Fibroblast of lung (primary cell): ENCODE data around the gene TNFSF8. TPM values are rescaled to one million over a fixed set of nuclear protein-coding genes. Genes with fewer than 3 reads are reported as not detected.

Source experiments
- DNase-seq, 2 donors: peaks; one replicate each; pipeline versions ENCODE4 v3.0.0 to v3.0.0-alpha.2; 2010; ENCODE audit warnings: low read depth in 2 of 2
- H2AFZ ChIP-seq: 2 replicates; pipeline ENCODE4 v1.5.1; 2012; ENCODE audit warnings: low read length, control low read depth, inconsistent platforms
- H3K27ac ChIP-seq: 2 replicates; pipeline ENCODE4 v1.5.1; 2011; ENCODE audit warnings: low read length, control low read depth; ENCODE audit not compliant: insufficient read depth
- H3K27me3 ChIP-seq: 2 replicates; pipeline ENCODE4 v1.5.1; 2011; ENCODE audit warnings: mild to moderate bottlenecking, low read length; ENCODE audit not compliant: control insufficient read depth, insufficient read depth
- H3K36me3 ChIP-seq: 2 replicates; pipeline ENCODE4 v1.5.1; 2011; ENCODE audit warnings: low read length; ENCODE audit not compliant: control insufficient read depth, insufficient read depth
- H3K4me1 ChIP-seq: 2 replicates; pipeline ENCODE4 v1.5.1; 2011; ENCODE audit warnings: low read length; ENCODE audit not compliant: control insufficient read depth, insufficient read depth; ENCODE audit errors: extremely low read depth
- H3K4me2 ChIP-seq: 2 replicates; pipeline ENCODE4 v1.5.1; 2011; ENCODE audit warnings: low read length, control low read depth; ENCODE audit not compliant: insufficient read depth; ENCODE audit errors: extremely low read depth
- H3K4me3 ChIP-seq, 4 experiments: fragments of 200-600 bp in 1 of 4; sonication (generic) in 1 of 4; replicated peaks in 1 of 4; 2 replicates each; pipeline ENCODE4 v1.5.1; 2011 to 2016; ENCODE audit warnings: low read length in 4 of 4, low read depth in 3 of 4, mild to moderate bottlenecking in 3 of 4, control low read depth in 2 of 4, inconsistent platforms in 1 of 4, mixed read lengths in 1 of 4; ENCODE audit not compliant: insufficient read depth in 1 of 4; ENCODE audit errors: control extremely low read depth in 1 of 4
- H3K79me2 ChIP-seq: 2 replicates; pipeline ENCODE4 v1.5.1; 2012; ENCODE audit warnings: mild to moderate bottlenecking, low read length, inconsistent platforms; ENCODE audit not compliant: control insufficient read depth, insufficient read depth
- H3K9ac ChIP-seq: 2 replicates; pipeline ENCODE4 v1.5.1; 2011; ENCODE audit warnings: mild to moderate bottlenecking, low read length, control low read depth; ENCODE audit not compliant: insufficient read depth
- H3K9me3 ChIP-seq: 2 replicates; pipeline ENCODE4 v1.5.1; 2012; ENCODE audit warnings: low read depth, low read length; ENCODE audit not compliant: control insufficient read depth, insufficient read depth
- H4K20me1 ChIP-seq: 2 replicates; pipeline ENCODE4 v1.5.1; 2011; ENCODE audit warnings: low read length; ENCODE audit not compliant: control insufficient read depth, insufficient read depth; ENCODE audit errors: extremely low read depth
- EZH2 ChIP-seq: IDR thresholded peaks from 2 replicates; pipeline ENCODE4 v1.5.1; 2012; ENCODE audit warnings: low read length, control low read depth, mild to moderate bottlenecking; ENCODE audit errors: missing control alignments
- polyA plus RNA-seq, 2 donors: library from polyadenylated mRNA; depleted of rRNA in 1 of 2; stranded (reverse) in 1 of 2; unstranded in 1 of 2; fragments of >200 nt; gene quantifications; 2 replicates each; pipeline ENCODE4 v1.2.1, GENCODE V29; 2011 to 2012; ENCODE audit warnings: missing spikeins in 1 of 2
- total RNA-seq: library from RNA; depleted of rRNA; stranded (reverse); fragments of >200 nt; gene quantifications from 2 replicates; pipeline ENCODE4 v1.2.1, GENCODE V29; 2014
- TF ChIP-seq, protein P1 (sequence below), 2 donors: IDR thresholded peaks in 1 of 2; conservative IDR thresholded peaks in 1 of 2; 1 replicate in 1 of 2; 2 replicates in 1 of 2; pipeline ENCODE4 v1.5.1; 2011 to 2012; ENCODE audit warnings: low read length in 2 of 2, control low read depth in 1 of 2, inconsistent platforms in 1 of 2, low read depth in 1 of 2, mild to moderate bottlenecking in 1 of 2

TNFSF8 gene
- total and polyA plus RNA-seq, 2 donors (not counting 1 experiment from before 2014, with no cell fraction given): not detected

GRCh38 chr9:114913217-114913616, 17.2 kb downstream of the TNFSF8 start:
- Histone ChIP-seq H3K27me3 (no peaks in the 10 kb centered on the region), H3K4me2 (no peak overlapping the region), H3K36me3 (no peaks in the 10 kb centered on the region), H3K9me3 (no peaks in the 10 kb centered on the region), H3K4me1 (no peaks in the 10 kb centered on the region), H4K20me1 (no peaks in the 10 kb centered on the region), H3K79me2 (no peaks in the 10 kb centered on the region), H3K27ac (no peak overlapping the region), H2AFZ (no peak overlapping the region), H3K4me3 (no peak overlapping the region), H3K9ac (no peak overlapping the region)
- no peak for TF ChIP-seq EZH2
- TF ChIP-seq, protein P1, sequence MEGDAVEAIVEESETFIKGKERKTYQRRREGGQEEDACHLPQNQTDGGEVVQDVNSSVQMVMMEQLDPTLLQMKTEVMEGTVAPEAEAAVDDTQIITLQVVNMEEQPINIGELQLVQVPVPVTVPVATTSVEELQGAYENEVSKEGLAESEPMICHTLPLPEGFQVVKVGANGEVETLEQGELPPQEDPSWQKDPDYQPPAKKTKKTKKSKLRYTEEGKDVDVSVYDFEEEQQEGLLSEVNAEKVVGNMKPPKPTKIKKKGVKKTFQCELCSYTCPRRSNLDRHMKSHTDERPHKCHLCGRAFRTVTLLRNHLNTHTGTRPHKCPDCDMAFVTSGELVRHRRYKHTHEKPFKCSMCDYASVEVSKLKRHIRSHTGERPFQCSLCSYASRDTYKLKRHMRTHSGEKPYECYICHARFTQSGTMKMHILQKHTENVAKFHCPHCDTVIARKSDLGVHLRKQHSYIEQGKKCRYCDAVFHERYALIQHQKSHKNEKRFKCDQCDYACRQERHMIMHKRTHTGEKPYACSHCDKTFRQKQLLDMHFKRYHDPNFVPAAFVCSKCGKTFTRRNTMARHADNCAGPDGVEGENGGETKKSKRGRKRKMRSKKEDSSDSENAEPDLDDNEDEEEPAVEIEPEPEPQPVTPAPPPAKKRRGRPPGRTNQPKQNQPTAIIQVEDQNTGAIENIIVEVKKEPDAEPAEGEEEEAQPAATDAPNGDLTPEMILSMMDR (conservative IDR thresholded peaks at IDR 0.05 in 1 of 2, IDR thresholded peaks at IDR 0.05 in 1 of 2; ENCODE audit: low read depth in 1 of 2, low read length in 2 of 2): no peak
- DNase-seq: no peak

GRCh38 chr9:114911167-114911821, 19.1 kb downstream of the TNFSF8 start:
- DNase-seq: peak; percentile 35 to 60
- Histone ChIP-seq H3K79me2 (no peaks in the 10 kb centered on the region), H2AFZ (no peak overlapping the region), H3K36me3 (no peaks in the 10 kb centered on the region), H3K4me1 (no peaks in the 10 kb centered on the region), H4K20me1 (no peaks in the 10 kb centered on the region), H3K4me2 (no peak overlapping the region), H3K27ac (no peak overlapping the region), H3K4me3 (no peak overlapping the region), H3K27me3 (no peaks in the 10 kb centered on the region), H3K9me3 (no peaks in the 10 kb centered on the region), H3K9ac (no peak overlapping the region)
- no peak for TF ChIP-seq EZH2
- TF ChIP-seq, protein P1 (conservative IDR thresholded peaks at IDR 0.05 in 1 of 2, IDR thresholded peaks at IDR 0.05 in 1 of 2; ENCODE audit: low read depth in 1 of 2, low read length in 2 of 2): peak; percentile 78 to 85

GRCh38 chr9:114910541-114910940, 19.9 kb downstream of the TNFSF8 start:
- Histone ChIP-seq H3K27me3 (no peaks in the 10 kb centered on the region), H3K36me3 (no peaks in the 10 kb centered on the region)
- no peak for TF ChIP-seq EZH2
- TF ChIP-seq, protein P1 (conservative IDR thresholded peaks at IDR 0.05 in 1 of 2, IDR thresholded peaks at IDR 0.05 in 1 of 2; ENCODE audit: low read depth in 1 of 2, low read length in 2 of 2): no peak

More at GRCh38 chr9:114910541-114910940, 19.9 kb downstream of the TNFSF8 start:
- Histone ChIP-seq H3K4me1 (no peaks in the 10 kb centered on the region), H2AFZ (no peak overlapping the region), H3K4me2 (no peak overlapping the region), H4K20me1 (no peaks in the 10 kb centered on the region), H3K79me2 (no peaks in the 10 kb centered on the region), H3K4me3 (no peak overlapping the region), H3K9me3 (no peaks in the 10 kb centered on the region), H3K27ac (no peak overlapping the region), H3K9ac (no peak overlapping the region)
- peak in 1 of 2 donors; percentile 20 for DNase-seq
